ENCODE results near the gene SLC6A9. TPM values are rescaled to one million over a fixed set of nuclear protein-coding genes. Genes with fewer than 3 reads are reported as not detected.

Gene SLC6A9
- total RNA-seq, 4 donors from 2014 or later = 55.8 to 85.7 (median 62.0) TPM

GRCh38 chr1:43991476-43992231 is 39.6 kb downstream of the SLC6A9 start, which contains the start of gene CCDC24:
CCDC24 (plus strand) TSS chr1:43991599; CDS start chr1:43991879, 280 bp downstream.
- intact Hi-C loops (cut with DNase I; ENCODE audit: low total_unique reads) = no loop called here
- WGBS, 2 donors = 0 to 3% methylated on average over 26 to 64 of the region's 66 CpGs

DNA sequence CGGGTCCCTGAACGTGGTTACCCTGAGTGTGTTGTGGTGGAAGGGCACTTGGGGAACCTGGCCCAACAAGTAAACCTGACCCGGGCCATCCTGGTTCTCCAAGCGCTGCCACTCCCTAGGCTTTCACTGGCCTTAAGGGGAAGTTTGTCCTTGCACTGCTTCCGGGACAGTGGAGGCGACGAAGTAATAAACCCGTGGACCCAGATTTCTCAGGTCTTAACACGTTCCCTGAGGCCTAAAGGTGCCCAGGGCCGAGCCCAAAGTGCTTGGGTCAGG is 40.1 kb downstream of the SLC6A9 start:
- no peak for DNase-seq (ENCODE audit: low spot score in 2 of 2)
- TF ChIP-seq CTCF (IDR thresholded peaks at IDR 0.05) = no peak
- no peak for TF ChIP-seq POLR2A (IDR thresholded peaks at IDR 0.05)

More at GRCh38 chr1:43991476-43992231, 39.6 kb downstream of the SLC6A9 start, which contains the start of gene CCDC24:
- peak; percentile 76 to 97 for DNase-seq (ENCODE audit: low spot score in 2 of 2)
- peak within 1 kb of the TSS; percentile 26 for H3K4me3 ChIP-seq (ENCODE audit: low read depth, poor library complexity, severe bottlenecking)
- TF ChIP-seq POLR2A (IDR thresholded peaks at IDR 0.05) (no peak), CTCF (IDR thresholded peaks at IDR 0.05) (no peak)

GRCh38 chr1:43990271-43991199 is 40.7 kb downstream of the SLC6A9 start:
- DNase-seq (ENCODE audit: low spot score in 2 of 2) = no peak
- TF ChIP-seq CTCF (IDR thresholded peaks at IDR 0.05) (no peak), POLR2A (IDR thresholded peaks at IDR 0.05) (no peak)
- intact Hi-C loops (cut with DNase I; ENCODE audit: low total_unique reads) = no loop called here
- 67 to 74% methylated on average over 19 of the region's 19 CpGs for WGBS, 2 donors
- H3K4me3 ChIP-seq (ENCODE audit: low read depth, poor library complexity, severe bottlenecking) = peak overlapping the region; percentile 26

More for the DNA sequence above, 40.1 kb downstream of the SLC6A9 start:
- H3K4me3 ChIP-seq (ENCODE audit: low read depth, poor library complexity, severe bottlenecking) = peak overlapping the region; percentile 26
- intact Hi-C loops (cut with DNase I; ENCODE audit: low total_unique reads) = no loop called here
- 1% methylated on average over 10 of the region's 10 CpGs for WGBS, 2 donors

DNA sequence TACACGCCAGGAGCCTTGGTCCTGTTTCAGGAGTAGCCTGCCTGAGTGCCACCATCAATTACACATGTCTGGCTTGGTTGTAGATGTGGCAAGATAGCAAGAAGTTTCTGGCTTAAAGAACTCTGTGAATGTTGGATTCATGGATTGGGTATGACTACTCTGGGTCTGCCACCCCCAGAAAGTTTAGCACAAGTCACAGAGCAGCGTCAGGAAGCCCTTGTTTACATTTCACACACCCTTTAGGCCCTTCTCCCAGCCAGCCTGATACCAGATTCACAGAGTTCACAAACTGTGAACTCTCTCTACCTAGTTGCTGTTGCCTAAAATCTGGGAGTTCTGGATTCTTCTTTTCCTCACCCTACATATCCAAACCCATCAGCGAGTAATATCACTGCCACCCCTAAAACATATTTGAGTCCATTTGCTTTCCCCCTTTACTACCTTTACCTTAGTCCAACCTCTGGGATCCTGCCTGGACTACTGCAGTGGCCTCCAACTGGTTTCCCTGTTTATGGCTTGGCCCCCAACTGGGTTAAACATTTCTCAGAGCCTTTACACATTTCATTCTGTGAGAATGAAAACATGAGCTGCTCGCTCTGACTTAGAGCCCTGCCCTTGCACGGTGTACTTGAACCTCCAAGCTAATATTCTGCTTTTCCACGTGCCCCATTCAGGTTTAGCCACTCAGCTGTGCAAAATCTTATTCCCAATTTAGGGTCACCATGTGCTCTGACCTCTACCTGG is 43.9 kb downstream of the SLC6A9 start:
- no peak overlapping the region for H3K4me3 ChIP-seq (ENCODE audit: low read depth, poor library complexity, severe bottlenecking)
- TF ChIP-seq CTCF (IDR thresholded peaks at IDR 0.05) = no peak
- no peak for TF ChIP-seq POLR2A (IDR thresholded peaks at IDR 0.05)
- no peak for DNase-seq (ENCODE audit: low spot score in 2 of 2)
- intact Hi-C loops (cut with DNase I; ENCODE audit: low total_unique reads) = no loop called here
- WGBS, 2 donors = 74 to 82% methylated on average over 6 of the region's 6 CpGs

- WGBS, 2 donors = 62 to 68% methylated on average over 6 of the region's 6 CpGs
- no peak for TF ChIP-seq POLR2A (IDR thresholded peaks at IDR 0.05)
- TF ChIP-seq CTCF (IDR thresholded peaks at IDR 0.05) = no peak
Measured at GRCh38 chr1:43986712-43987111, 44.5 kb downstream of the SLC6A9 start.

More at GRCh38 chr1:43986712-43987111, 44.5 kb downstream of the SLC6A9 start:
- no peak overlapping the region for H3K4me3 ChIP-seq (ENCODE audit: low read depth, poor library complexity, severe bottlenecking)
- intact Hi-C loops (cut with DNase I; ENCODE audit: low total_unique reads) = no loop called here
- no peak for DNase-seq (ENCODE audit: low spot score in 2 of 2)
